Neuronal stem cell (in vitro differentiated cells): Measurements from ENCODE around the gene CRYZ.
A peak's percentile ranks its signal among the peaks of the same experiment; 100 is the strongest.

Experiments used
- DNase-seq: peaks from one replicate; pipeline ENCODE4 v3.0.0-alpha.2; 2013; ENCODE audit warnings: low spot score
- H2AFZ ChIP-seq: one replicate; pipeline ENCODE4 v1.6.1; 2013; ENCODE audit warnings: mild to moderate bottlenecking, low read length, inconsistent platforms
- H2AK5ac ChIP-seq: 2 replicates; pipeline ENCODE4 v1.6.1; 2013; ENCODE audit warnings: low read depth, mild to moderate bottlenecking, inconsistent platforms, low read length, moderate library complexity, mixed read lengths
- H2BK120ac ChIP-seq: 2 replicates; pipeline ENCODE4 v1.6.1; 2013; ENCODE audit warnings: low read depth, mild to moderate bottlenecking, inconsistent platforms, low read length, moderate library complexity, mixed read lengths
- H2BK12ac ChIP-seq: one replicate; pipeline ENCODE4 v1.6.1; 2013; ENCODE audit warnings: low read length, inconsistent platforms
- H2BK15ac ChIP-seq: 2 replicates; pipeline ENCODE4 v1.6.1; 2013; ENCODE audit warnings: mild to moderate bottlenecking, low read length, inconsistent platforms, mixed read lengths
- H2BK5ac ChIP-seq: one replicate; pipeline ENCODE4 v1.6.1; 2013; ENCODE audit warnings: inconsistent platforms, mild to moderate bottlenecking, low read length, moderate library complexity
- H3K14ac ChIP-seq: one replicate; pipeline ENCODE4 v1.6.1; 2013; ENCODE audit warnings: low read length, inconsistent platforms
- H3K18ac ChIP-seq: 2 replicates; pipeline ENCODE4 v1.6.1; 2013; ENCODE audit warnings: low read length, inconsistent platforms
- H3K23ac ChIP-seq: 2 replicates; pipeline ENCODE4 v1.6.1; 2013; ENCODE audit warnings: low read depth, mild to moderate bottlenecking, mixed read lengths, low read length, inconsistent platforms; ENCODE audit not compliant: poor library complexity
- H3K27ac ChIP-seq: replicated peaks from 3 replicates; pipeline ENCODE4 v1.5.1; 2013; ENCODE audit warnings: low read length, inconsistent platforms
- H3K27me3 ChIP-seq, 3 experiments: 2 replicates each; pipeline ENCODE4 v1.6.1; 2013; ENCODE audit warnings: low read length in 3 of 3, mild to moderate bottlenecking in 2 of 3, inconsistent platforms in 1 of 3, low read depth in 1 of 3, mixed read lengths in 1 of 3, moderate library complexity in 1 of 3; ENCODE audit not compliant: control insufficient read depth in 3 of 3, insufficient read depth in 3 of 3
- H3K36me3 ChIP-seq, 2 donors: replicated peaks in 1 of 2; 2 replicates each; pipeline ENCODE4 v1.6.1; 2013; ENCODE audit warnings: low read length in 2 of 2; ENCODE audit not compliant: control insufficient read depth in 2 of 2, insufficient read depth in 2 of 2
- H3K4ac ChIP-seq: 2 replicates; pipeline ENCODE4 v1.6.1; 2013; ENCODE audit warnings: inconsistent platforms, mild to moderate bottlenecking, low read length, moderate library complexity
- H3K4me1 ChIP-seq, 2 donors: 1 replicate in 1 of 2; 2 replicates in 1 of 2; pipeline ENCODE4 v1.6.1; 2013; ENCODE audit warnings: low read length in 2 of 2, low read depth in 1 of 2; ENCODE audit not compliant: control insufficient read depth in 2 of 2, insufficient read depth in 1 of 2
- H3K4me2 ChIP-seq: one replicate; pipeline ENCODE4 v1.6.1; 2013; ENCODE audit warnings: mild to moderate bottlenecking, low read length, inconsistent platforms; ENCODE audit not compliant: insufficient read depth, poor library complexity, severe bottlenecking
- H3K4me3 ChIP-seq, 2 donors: 2 replicates each; pipeline ENCODE4 v1.5.1; 2013; ENCODE audit warnings: low read length in 2 of 2, mild to moderate bottlenecking in 2 of 2, inconsistent platforms in 1 of 2, moderate library complexity in 1 of 2
- H3K79me1 ChIP-seq: one replicate; pipeline ENCODE4 v1.6.1; 2013; ENCODE audit warnings: low read depth, mild to moderate bottlenecking, inconsistent platforms, low read length, moderate library complexity
- H3K9ac ChIP-seq: one replicate; pipeline ENCODE4 v1.6.1; 2013; ENCODE audit warnings: mild to moderate bottlenecking, low read depth, low read length, inconsistent platforms; ENCODE audit not compliant: poor library complexity
- H3K9me3 ChIP-seq, 2 donors: replicated peaks in 1 of 2; 2 replicates each; pipeline versions ENCODE3 to v1.6.1; 2013; ENCODE audit warnings: low read length in 2 of 2, mild to moderate bottlenecking in 2 of 2, inconsistent platforms in 1 of 2, low read depth in 1 of 2, mixed read lengths in 1 of 2, moderate library complexity in 1 of 2; ENCODE audit not compliant: control insufficient read depth in 2 of 2, insufficient read depth in 1 of 2
- H4K8ac ChIP-seq: one replicate; pipeline ENCODE4 v1.6.1; 2013; ENCODE audit warnings: low read depth, mild to moderate bottlenecking, inconsistent platforms, low read length, moderate library complexity
- H4K91ac ChIP-seq: one replicate; pipeline ENCODE4 v1.6.1; 2013; ENCODE audit warnings: low read length, low read depth, mild to moderate bottlenecking, inconsistent platforms; ENCODE audit not compliant: poor library complexity
- WGBS, 2 donors: extraction: QIAGEN DNeasy Blood & Tissue Kit; methylation state at CpG; one replicate each; pipeline ENCODE4 v1.1.7; 2013; ENCODE audit warnings: missing lambda C conversion rate in 2 of 2, mixed read lengths in 1 of 2; ENCODE audit not compliant: insufficient read length in 2 of 2, insufficient replicate concordance in 1 of 2; ENCODE audit errors: extremely low coverage in 2 of 2; 5-methylcytosine and 5-hydroxymethylcytosine counted together

The CRYZ gene

GRCh38 chr1:74693473-74693872 is 39.4 kb downstream of the CRYZ start:
- Histone ChIP-seq H2BK12ac (no peak overlapping the region), H3K27me3 (no peaks in the 10 kb centered on the region), H2AK5ac (no peak overlapping the region), H3K9me3 (no peaks in the 10 kb centered on the region), H2BK120ac (no peak overlapping the region), H2BK5ac (no peak overlapping the region), H3K14ac (no peak overlapping the region), H3K18ac (no peak overlapping the region), H3K23ac (no peak overlapping the region), H3K4me2 (no peak overlapping the region), H3K4me1 (peaks cover 0 to 4% of the 10 kb centered on the region in 2 donors), H3K36me3 (no peaks in the 10 kb centered on the region), H3K27ac (no peak overlapping the region), H4K91ac (no peak overlapping the region), H4K8ac (no peak overlapping the region), H3K9ac (no peak overlapping the region), H2AFZ (no peak overlapping the region), H2BK15ac (no peak overlapping the region), H3K79me1 (no peaks in the 10 kb centered on the region), H3K4me3 (no peak overlapping the region), H3K4ac (no peak overlapping the region)
- no CpG with 5 or more reads among the region's 2 CpGs for WGBS, 2 donors
- DNase-seq: no peak

- no peak overlapping the region for H3K23ac ChIP-seq
- H3K4ac ChIP-seq: no peak overlapping the region
- H3K4me2 ChIP-seq: no peak overlapping the region
- WGBS, 2 donors: no CpG with 5 or more reads among the region's 4 CpGs
- H3K9ac ChIP-seq: no peak overlapping the region
- H2BK120ac ChIP-seq: no peak overlapping the region
- no peak overlapping the region for H2AFZ ChIP-seq
- no peaks in the 10 kb centered on the region for H3K36me3 ChIP-seq
- H4K91ac ChIP-seq: no peak overlapping the region
- H3K27ac ChIP-seq: no peak overlapping the region
- no peaks in the 10 kb centered on the region for H3K79me1 ChIP-seq
- H3K18ac ChIP-seq: no peak overlapping the region
- H3K4me1 ChIP-seq: peaks cover 0 to 4% of the 10 kb centered on the region in 2 donors
- no peak overlapping the region for H2BK12ac ChIP-seq
- no peaks in the 10 kb centered on the region for H3K9me3 ChIP-seq
- H3K14ac ChIP-seq: no peak overlapping the region
- no peaks in the 10 kb centered on the region for H3K27me3 ChIP-seq
- no peak overlapping the region for H3K4me3 ChIP-seq
- no peak for DNase-seq
- H2BK5ac ChIP-seq: no peak overlapping the region
- H4K8ac ChIP-seq: no peak overlapping the region
- no peak overlapping the region for H2AK5ac ChIP-seq
- H2BK15ac ChIP-seq: no peak overlapping the region
These were observed 41.9 kb downstream of the CRYZ start for GRCh38 chr1:74690909-74691308.

GRCh38 chr1:74690364-74690696 is 42.5 kb downstream of the CRYZ start:
- no peak for DNase-seq
- Histone ChIP-seq H4K91ac (no peak overlapping the region), H3K9me3 (no peaks in the 10 kb centered on the region), H2BK12ac (no peak overlapping the region), H3K27me3 (no peaks in the 10 kb centered on the region), H3K4me3 (no peak overlapping the region), H3K9ac (no peak overlapping the region), H3K27ac (no peak overlapping the region), H2BK15ac (no peak overlapping the region), H2AK5ac (no peak overlapping the region), H3K18ac (no peak overlapping the region), H3K4me2 (no peak overlapping the region), H3K4ac (no peak overlapping the region), H3K4me1 (peaks cover 0 to 4% of the 10 kb centered on the region in 2 donors), H3K23ac (no peak overlapping the region), H2BK120ac (no peak overlapping the region), H3K14ac (no peak overlapping the region), H2AFZ (peak overlapping the region; percentile 74), H3K36me3 (no peaks in the 10 kb centered on the region), H2BK5ac (no peak overlapping the region), H3K79me1 (no peaks in the 10 kb centered on the region), H4K8ac (no peak overlapping the region)
- whole genome bisulfite sequencing, 2 donors: no CpG with 5 or more reads among the region's 2 CpGs

GRCh38 chr1:74689621-74690363 is 43.1 kb downstream of the CRYZ start:
- no peak overlapping the region for H3K27ac ChIP-seq
- no peaks in the 10 kb centered on the region for H3K79me1 ChIP-seq
- no peak overlapping the region for H2BK15ac ChIP-seq
- no peak overlapping the region for H2BK5ac ChIP-seq
- no peaks in the 10 kb centered on the region for H3K36me3 ChIP-seq
- H3K9me3 ChIP-seq: no peaks in the 10 kb centered on the region
- no peak overlapping the region for H2AK5ac ChIP-seq
- H3K9ac ChIP-seq: no peak overlapping the region
- peak; percentile 78 for DNase-seq
- no peaks in the 10 kb centered on the region for H3K27me3 ChIP-seq
- H4K8ac ChIP-seq: no peak overlapping the region
- no peak overlapping the region for H3K18ac ChIP-seq
- H4K91ac ChIP-seq: no peak overlapping the region
- H3K4me2 ChIP-seq: no peak overlapping the region
- WGBS, 2 donors: no CpG with 5 or more reads among the region's 5 CpGs
- no peak overlapping the region for H2BK120ac ChIP-seq
- H2AFZ ChIP-seq: peak overlapping the region; percentile 74
- H3K14ac ChIP-seq: no peak overlapping the region
- H2BK12ac ChIP-seq: no peak overlapping the region
- no peak overlapping the region for H3K4me3 ChIP-seq
- H3K4ac ChIP-seq: no peak overlapping the region
- no peak overlapping the region for H3K23ac ChIP-seq
- H3K4me1 ChIP-seq: peaks cover 0 to 4% of the 10 kb centered on the region in 2 donors
